HG03196 (cell line): ENCODE measurements around the gene RBM38.

Experiments used
- ATAC-seq: cut with Tn5 transposase; IDR thresholded peaks from one replicate; pipeline ENCODE4 v1.9.1; 2021; ENCODE audit not compliant: unreplicated experiment

Gene RBM38

GRCh38 chr20:57402206-57403125 lies 11.3 kb downstream of the RBM38 start:
- no peak for ATAC-seq

GRCh38 chr20:57403216-57403615 lies 12.0 kb downstream of the RBM38 start:
- ATAC-seq: no peak

- no peak for ATAC-seq
Observed at GRCh38 chr20:57404006-57404405, 12.8 kb downstream of the RBM38 start.

DNA sequence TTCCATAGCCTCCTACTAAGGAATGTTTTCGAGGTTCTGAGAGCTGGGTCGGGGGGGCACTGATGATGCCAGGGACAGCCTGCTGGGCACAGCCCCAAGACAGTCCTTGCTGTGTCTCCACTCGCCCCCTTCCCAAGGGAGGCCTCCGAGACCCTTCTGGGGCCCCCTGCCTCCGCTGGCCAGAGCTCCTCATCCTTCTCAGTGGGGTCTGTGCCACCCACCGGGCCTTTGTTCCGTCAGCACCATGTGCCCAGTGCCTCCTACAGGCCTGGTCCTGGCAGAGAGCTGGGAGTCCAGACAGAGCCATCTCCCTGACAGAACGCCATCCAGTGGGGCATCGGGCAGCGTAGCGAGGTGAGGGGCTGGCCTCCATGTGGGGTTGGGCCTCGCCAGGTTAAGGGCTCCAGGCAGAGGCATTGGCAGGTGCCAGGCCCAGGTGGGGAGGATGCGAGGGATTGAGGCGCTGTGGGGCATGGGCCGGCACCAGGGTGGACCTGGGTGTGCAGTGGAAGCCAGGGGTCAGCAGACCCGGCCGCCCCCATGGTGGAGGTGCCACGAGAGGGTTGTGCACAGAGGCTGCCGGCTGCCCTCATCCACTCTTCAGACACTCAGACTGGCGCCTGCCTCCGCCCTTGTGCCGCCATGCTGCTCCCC lies 13.3 kb downstream of the RBM38 start:
- ATAC-seq: no peak

GRCh38 chr20:57405236-57406016 lies 14.2 kb downstream of the RBM38 start:
- no peak for ATAC-seq

- no peak for ATAC-seq
Observed at GRCh38 chr20:57407541-57407956, 16.4 kb downstream of the RBM38 start.

DNA sequence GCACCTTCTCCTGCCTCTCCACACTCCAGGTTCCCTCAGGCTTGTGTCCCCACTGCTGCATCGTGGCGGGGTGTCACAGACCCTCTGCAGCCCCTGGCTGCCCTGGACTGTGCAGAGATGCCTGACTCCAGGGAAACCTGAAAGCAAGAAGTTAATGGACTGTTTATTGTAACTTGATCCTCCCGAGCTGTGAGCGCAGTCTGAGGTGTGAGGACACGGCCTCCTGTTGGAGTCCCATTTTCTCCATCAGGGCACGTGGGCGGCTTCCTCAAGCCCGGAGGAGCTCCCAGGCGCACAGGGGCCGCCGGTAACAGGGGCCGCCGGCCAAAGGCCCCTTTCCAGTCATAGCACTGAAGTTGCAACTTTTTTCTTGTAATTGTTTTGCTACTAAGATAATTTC lies 16.9 kb downstream of the RBM38 start:
- ATAC-seq: no peak

DNA sequence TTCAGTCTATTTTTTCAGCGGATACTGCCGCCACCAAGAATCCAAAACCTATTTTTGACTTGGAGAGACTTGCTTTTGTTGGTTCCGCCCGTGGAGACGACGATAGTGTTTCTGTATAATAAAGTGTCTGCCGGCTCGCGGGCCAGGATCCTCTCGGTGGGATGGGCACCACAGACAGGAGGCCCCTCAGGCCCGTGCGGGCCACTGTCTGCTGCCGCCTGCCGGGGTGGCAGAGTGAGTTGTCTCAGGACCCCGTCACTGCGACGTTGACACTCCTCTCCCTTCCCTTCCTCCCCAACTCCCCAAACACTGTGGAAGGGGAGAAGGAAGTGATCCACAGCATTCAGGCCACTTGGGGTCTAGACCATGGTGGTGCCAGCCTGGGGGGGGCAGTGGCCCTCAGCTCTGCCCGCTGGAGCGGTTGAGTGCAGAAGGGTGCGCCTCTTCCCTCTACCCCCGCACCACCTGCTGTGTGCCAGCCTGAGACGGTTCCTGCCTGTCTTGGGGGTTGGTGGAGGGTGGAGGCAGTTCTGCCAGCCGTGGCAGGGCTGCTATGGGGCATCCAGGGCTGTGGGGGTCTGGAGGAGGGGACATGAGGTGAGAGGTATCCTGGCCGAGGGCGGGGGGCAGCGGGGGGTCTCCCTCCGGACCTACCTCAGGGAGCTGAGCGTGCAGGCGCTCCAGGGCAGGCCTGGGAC lies 17.5 kb downstream of the RBM38 start:
- no peak for ATAC-seq

GRCh38 chr20:57409316-57409671 lies 18.1 kb downstream of the RBM38 start:
- no peak for ATAC-seq

GRCh38 chr20:57409672-57410397 lies 18.6 kb downstream of the RBM38 start:
- ATAC-seq: no peak

- no peak for ATAC-seq
Observed at GRCh38 chr20:57410398-57410920, 19.3 kb downstream of the RBM38 start.

DNA sequence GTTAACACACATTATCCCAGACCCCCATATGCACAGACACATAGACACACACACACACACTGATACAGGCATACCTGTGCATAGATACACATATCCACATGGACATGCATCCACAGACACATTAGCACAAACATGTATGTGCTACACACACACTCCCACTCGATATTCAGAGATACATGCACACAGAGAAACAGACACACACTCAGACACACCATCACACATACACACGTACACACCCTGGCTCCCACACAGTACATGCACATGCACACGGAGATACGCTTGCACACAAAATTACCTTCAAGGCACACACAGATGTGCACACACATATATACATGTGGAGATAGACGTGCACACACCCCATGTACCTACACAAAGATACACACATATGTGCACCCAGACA lies 19.7 kb downstream of the RBM38 start:
- no peak for ATAC-seq

DNA sequence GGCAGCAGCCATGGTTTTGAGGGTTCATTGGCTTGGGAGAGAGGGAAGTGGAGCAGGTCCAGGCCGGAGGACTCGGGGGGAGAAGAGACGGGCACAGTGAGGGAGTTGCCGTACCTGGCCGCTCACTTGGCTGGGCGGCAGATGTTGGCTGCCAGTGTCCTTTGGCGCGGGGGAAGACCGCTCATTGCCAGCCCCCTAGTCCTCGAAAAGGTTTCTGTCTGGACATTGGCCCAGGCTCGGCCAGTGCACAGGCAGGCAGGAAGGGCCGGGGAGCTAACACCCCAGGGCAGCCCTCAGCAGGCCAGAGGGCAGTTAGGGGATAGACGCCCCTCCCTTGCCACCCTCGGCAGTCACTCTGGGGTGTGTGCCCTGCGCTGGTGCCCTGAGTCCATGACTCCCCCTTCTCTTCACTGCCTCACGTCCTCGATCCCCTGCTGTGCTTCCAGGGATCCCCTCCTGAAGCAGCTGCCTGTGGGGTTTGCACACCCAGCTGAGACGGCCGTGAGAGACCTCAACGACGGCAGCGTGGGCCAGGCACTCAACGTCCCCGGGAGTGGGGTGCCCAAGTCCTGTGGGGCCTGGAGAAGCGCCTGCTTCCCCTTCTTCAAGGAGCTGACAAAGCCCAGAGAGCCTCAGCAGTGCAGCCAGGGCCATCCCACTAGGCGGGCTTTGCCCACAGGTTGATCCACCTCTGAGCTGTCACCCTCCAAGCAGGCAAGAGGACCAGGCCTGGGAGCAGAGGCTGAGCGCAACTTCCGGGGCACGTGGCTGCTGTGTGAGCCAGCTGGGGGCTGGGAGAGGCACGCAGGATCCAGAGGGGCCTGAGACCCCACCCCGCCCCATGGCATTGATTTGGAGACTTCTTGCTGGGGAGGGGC lies 20.4 kb downstream of the RBM38 start:
- no peak for ATAC-seq

GRCh38 chr20:57412347-57413029 lies 21.3 kb downstream of the RBM38 start:
- ATAC-seq: no peak

- ATAC-seq: no peak
Observed at GRCh38 chr20:57413986-57414385, 22.8 kb downstream of the RBM38 start.

- ATAC-seq: no peak
Observed at GRCh38 chr20:57414867-57415592, 23.8 kb downstream of the RBM38 start.

- no peak for ATAC-seq
Observed at GRCh38 chr20:57415771-57416170, 24.6 kb downstream of the RBM38 start.
